Neuronal stem cell (in vitro differentiated cells): ENCODE measurements around the gene PGK1.
"Not testable (repeated sequence)": the region's sequence is repeated elsewhere in the genome, so short reads cannot be mapped to it uniquely, and the experiment has no call there.

Experiments used
- DNase-seq: peaks from one replicate; pipeline ENCODE4 v3.0.0-alpha.2; 2013; ENCODE audit warnings: low spot score
- H2AFZ ChIP-seq: one replicate; pipeline ENCODE4 v1.6.1; 2013; ENCODE audit warnings: mild to moderate bottlenecking, low read length, inconsistent platforms
- H2AK5ac ChIP-seq: 2 replicates; pipeline ENCODE4 v1.6.1; 2013; ENCODE audit warnings: low read depth, mild to moderate bottlenecking, inconsistent platforms, low read length, moderate library complexity, mixed read lengths
- H2BK120ac ChIP-seq: 2 replicates; pipeline ENCODE4 v1.6.1; 2013; ENCODE audit warnings: low read depth, mild to moderate bottlenecking, inconsistent platforms, low read length, moderate library complexity, mixed read lengths
- H2BK12ac ChIP-seq: one replicate; pipeline ENCODE4 v1.6.1; 2013; ENCODE audit warnings: low read length, inconsistent platforms
- H2BK15ac ChIP-seq: 2 replicates; pipeline ENCODE4 v1.6.1; 2013; ENCODE audit warnings: mild to moderate bottlenecking, low read length, inconsistent platforms, mixed read lengths
- H2BK5ac ChIP-seq: one replicate; pipeline ENCODE4 v1.6.1; 2013; ENCODE audit warnings: inconsistent platforms, mild to moderate bottlenecking, low read length, moderate library complexity
- H3K14ac ChIP-seq: one replicate; pipeline ENCODE4 v1.6.1; 2013; ENCODE audit warnings: low read length, inconsistent platforms
- H3K18ac ChIP-seq: 2 replicates; pipeline ENCODE4 v1.6.1; 2013; ENCODE audit warnings: low read length, inconsistent platforms
- H3K23ac ChIP-seq: 2 replicates; pipeline ENCODE4 v1.6.1; 2013; ENCODE audit warnings: low read depth, mild to moderate bottlenecking, mixed read lengths, low read length, inconsistent platforms; ENCODE audit not compliant: poor library complexity
- H3K27ac ChIP-seq: replicated peaks from 3 replicates; pipeline ENCODE4 v1.5.1; 2013; ENCODE audit warnings: low read length, inconsistent platforms
- H3K27me3 ChIP-seq, 3 experiments: 2 replicates each; pipeline ENCODE4 v1.6.1; 2013; ENCODE audit warnings: low read length in 3 of 3, mild to moderate bottlenecking in 2 of 3, inconsistent platforms in 1 of 3, low read depth in 1 of 3, mixed read lengths in 1 of 3, moderate library complexity in 1 of 3; ENCODE audit not compliant: control insufficient read depth in 3 of 3, insufficient read depth in 3 of 3
- H3K36me3 ChIP-seq, 2 donors: replicated peaks in 1 of 2; 2 replicates each; pipeline ENCODE4 v1.6.1; 2013; ENCODE audit warnings: low read length in 2 of 2; ENCODE audit not compliant: control insufficient read depth in 2 of 2, insufficient read depth in 2 of 2
- H3K4ac ChIP-seq: 2 replicates; pipeline ENCODE4 v1.6.1; 2013; ENCODE audit warnings: inconsistent platforms, mild to moderate bottlenecking, low read length, moderate library complexity
- H3K4me1 ChIP-seq, 2 donors: 1 replicate in 1 of 2; 2 replicates in 1 of 2; pipeline ENCODE4 v1.6.1; 2013; ENCODE audit warnings: low read length in 2 of 2, low read depth in 1 of 2; ENCODE audit not compliant: control insufficient read depth in 2 of 2, insufficient read depth in 1 of 2
- H3K4me2 ChIP-seq: one replicate; pipeline ENCODE4 v1.6.1; 2013; ENCODE audit warnings: mild to moderate bottlenecking, low read length, inconsistent platforms; ENCODE audit not compliant: insufficient read depth, poor library complexity, severe bottlenecking
- H3K4me3 ChIP-seq, 2 donors: 2 replicates each; pipeline ENCODE4 v1.5.1; 2013; ENCODE audit warnings: low read length in 2 of 2, mild to moderate bottlenecking in 2 of 2, inconsistent platforms in 1 of 2, moderate library complexity in 1 of 2
- H3K79me1 ChIP-seq: one replicate; pipeline ENCODE4 v1.6.1; 2013; ENCODE audit warnings: low read depth, mild to moderate bottlenecking, inconsistent platforms, low read length, moderate library complexity
- H3K9ac ChIP-seq: one replicate; pipeline ENCODE4 v1.6.1; 2013; ENCODE audit warnings: mild to moderate bottlenecking, low read depth, low read length, inconsistent platforms; ENCODE audit not compliant: poor library complexity
- H3K9me3 ChIP-seq, 2 donors: replicated peaks in 1 of 2; 2 replicates each; pipeline versions ENCODE3 to v1.6.1; 2013; ENCODE audit warnings: low read length in 2 of 2, mild to moderate bottlenecking in 2 of 2, inconsistent platforms in 1 of 2, low read depth in 1 of 2, mixed read lengths in 1 of 2, moderate library complexity in 1 of 2; ENCODE audit not compliant: control insufficient read depth in 2 of 2, insufficient read depth in 1 of 2
- H4K8ac ChIP-seq: one replicate; pipeline ENCODE4 v1.6.1; 2013; ENCODE audit warnings: low read depth, mild to moderate bottlenecking, inconsistent platforms, low read length, moderate library complexity
- H4K91ac ChIP-seq: one replicate; pipeline ENCODE4 v1.6.1; 2013; ENCODE audit warnings: low read length, low read depth, mild to moderate bottlenecking, inconsistent platforms; ENCODE audit not compliant: poor library complexity
- WGBS, 2 donors: extraction: QIAGEN DNeasy Blood & Tissue Kit; methylation state at CpG; one replicate each; pipeline ENCODE4 v1.1.7; 2013; ENCODE audit warnings: missing lambda C conversion rate in 2 of 2, mixed read lengths in 1 of 2; ENCODE audit not compliant: insufficient read length in 2 of 2, insufficient replicate concordance in 1 of 2; ENCODE audit errors: extremely low coverage in 2 of 2; 5-methylcytosine and 5-hydroxymethylcytosine counted together

PGK1 gene

GRCh38 chrX:78140206-78140605, 36.2 kb downstream of the PGK1 start:
- Histone ChIP-seq H3K18ac (no peak overlapping the region), H3K9me3 (no peaks in the 10 kb centered on the region), H3K23ac (no peak overlapping the region), H2BK120ac (no peak overlapping the region), H3K4ac (no peak overlapping the region), H2AFZ (peak overlapping the region; percentile 96), H3K79me1 (no peaks in the 10 kb centered on the region), H2BK12ac (no peak overlapping the region), H3K27me3 (no peaks in the 10 kb centered on the region), H3K4me3 (peak overlapping the region in 1 of 2 donors; percentile 91), H3K27ac (no peak overlapping the region), H2BK15ac (no peak overlapping the region), H2BK5ac (no peak overlapping the region), H4K91ac (no peak overlapping the region), H3K4me2 (no peak overlapping the region), H3K36me3 (peaks cover 0 to 19% of the 10 kb centered on the region in 2 donors), H2AK5ac (no peak overlapping the region), H3K14ac (no peak overlapping the region), H3K9ac (no peak overlapping the region), H3K4me1 (no peaks in the 10 kb centered on the region), H4K8ac (no peak overlapping the region)
- no CpG with 5 or more reads among the region's 9 CpGs for WGBS, 2 donors
- no peak for DNase-seq

- not testable (repeated sequence) for H3K27me3 ChIP-seq, H3K14ac ChIP-seq, H2BK12ac ChIP-seq, H3K4me1 ChIP-seq, H4K91ac ChIP-seq, H2BK15ac ChIP-seq, H3K79me1 ChIP-seq, H3K4ac ChIP-seq, H3K4me2 ChIP-seq, H3K23ac ChIP-seq, H3K36me3 ChIP-seq, H4K8ac ChIP-seq, H2AFZ ChIP-seq, H3K27ac ChIP-seq, H3K4me3 ChIP-seq, H3K9ac ChIP-seq, H2BK120ac ChIP-seq, DNase-seq, H2AK5ac ChIP-seq, H3K9me3 ChIP-seq, H3K18ac ChIP-seq, H2BK5ac ChIP-seq
- no CpG with 5 or more reads among the region's 5 CpGs for WGBS, 2 donors
These were observed 43.0 kb downstream of the PGK1 start for GRCh38 chrX:78147002-78147540.

GRCh38 chrX:78157373-78157772, 53.3 kb downstream of the PGK1 start:
- not testable (repeated sequence) for H2AK5ac ChIP-seq, H2BK120ac ChIP-seq, H2AFZ ChIP-seq, H3K27ac ChIP-seq, H3K4me2 ChIP-seq, H3K27me3 ChIP-seq, H3K18ac ChIP-seq, H3K4me1 ChIP-seq, H3K79me1 ChIP-seq, H3K4ac ChIP-seq, H3K36me3 ChIP-seq, H3K4me3 ChIP-seq, H3K14ac ChIP-seq, DNase-seq, H2BK12ac ChIP-seq, H4K8ac ChIP-seq, H2BK15ac ChIP-seq, H3K9ac ChIP-seq, H3K23ac ChIP-seq, H3K9me3 ChIP-seq, H2BK5ac ChIP-seq, H4K91ac ChIP-seq
- no CpG with 5 or more reads among the region's 2 CpGs for WGBS, 2 donors

GRCh38 chrX:78157846-78158245, 53.8 kb downstream of the PGK1 start:
- not testable (repeated sequence) for H2BK15ac ChIP-seq, H3K9ac ChIP-seq, H2BK12ac ChIP-seq, H3K4me2 ChIP-seq, H3K14ac ChIP-seq, H4K91ac ChIP-seq, H3K23ac ChIP-seq, H3K18ac ChIP-seq, H2AFZ ChIP-seq, H2BK5ac ChIP-seq, DNase-seq, H3K36me3 ChIP-seq, H3K4me3 ChIP-seq, H3K27ac ChIP-seq, H3K4ac ChIP-seq, H3K27me3 ChIP-seq, H2AK5ac ChIP-seq, H4K8ac ChIP-seq, H3K4me1 ChIP-seq, H3K79me1 ChIP-seq, H3K9me3 ChIP-seq, H2BK120ac ChIP-seq
- WGBS, 2 donors = no CpG with 5 or more reads among the region's 10 CpGs
